Activated B cell treated with CpG ODN at 0.5 μM for 24 hours (primary cell): ENCODE measurements around the gene ALCAM. TPM values are rescaled to one million over a fixed set of nuclear protein-coding genes. Genes with fewer than 3 reads are reported as not detected.
A peak's percentile ranks its signal among the peaks of the same experiment; 100 is the strongest.

ENCODE experiments used
- ATAC-seq: fragments of 200-7000 bp; cut with Tn5 transposase; one replicate; pipeline ENCODE4 v1.10.0; 2021; ENCODE audit warnings: low read depth, mild to moderate bottlenecking, moderate library complexity
- CTCF ChIA-PET: fragments of 350-600 bp; sonication (Branson Sonifier 250); formaldehyde crosslinking; loops from one replicate; lab custom pipeline; 2021; ENCODE audit warnings: antibody characterized with exemption; lab: Charles Lee
- POLR2A ChIA-PET: fragments of 350-600 bp; sonication (Branson Sonifier 250); formaldehyde crosslinking; loops from one replicate; lab custom pipeline; 2021; ENCODE audit warnings: antibody characterized with exemption; lab: Charles Lee
- DNase-seq: peaks from one replicate; pipeline ENCODE4 v3.0.0; 2022
- H3K27ac Mint-ChIP-seq: one replicate; pipeline ENCODE4 v1.8.0; 2020; ENCODE audit warnings: mixed read lengths
- H3K27me3 Mint-ChIP-seq: one replicate; pipeline ENCODE4 v1.8.0; 2021; ENCODE audit warnings: mixed read lengths
- H3K36me3 Mint-ChIP-seq: one replicate; pipeline ENCODE4 v1.8.0; 2021; ENCODE audit warnings: low read depth, mixed read lengths
- H3K4me1 Mint-ChIP-seq: one replicate; pipeline ENCODE4 v1.8.0; 2021; ENCODE audit warnings: mixed read lengths
- H3K4me3 Mint-ChIP-seq: one replicate; pipeline ENCODE4 v1.8.0; 2020; ENCODE audit warnings: mild to moderate bottlenecking, mixed read lengths
- H3K9me3 Mint-ChIP-seq: one replicate; pipeline ENCODE4 v1.8.0; 2020; ENCODE audit warnings: mixed read lengths
- intact Hi-C: fragments of 100-400 bp; cut with micrococcal nuclease; formaldehyde crosslinking; loops from one replicate; pipeline ENCODE4 v1.15.1; 2024
- total RNA-seq: library from RNA; stranded (reverse); gene quantifications from 2 replicates; pipeline ENCODE4 v1.2.3, GENCODE V29; 2022
- TF ChIP-seq, protein P1 (sequence below): fragments of 200-600 bp; IDR thresholded peaks from one replicate; pipeline ENCODE4 v1.8.0; 2022; ENCODE audit warnings: antibody characterized with exemption, mild to moderate bottlenecking

Gene ALCAM
- total RNA-seq, 1 donor from 2014 or later: 28.5 TPM

DNA sequence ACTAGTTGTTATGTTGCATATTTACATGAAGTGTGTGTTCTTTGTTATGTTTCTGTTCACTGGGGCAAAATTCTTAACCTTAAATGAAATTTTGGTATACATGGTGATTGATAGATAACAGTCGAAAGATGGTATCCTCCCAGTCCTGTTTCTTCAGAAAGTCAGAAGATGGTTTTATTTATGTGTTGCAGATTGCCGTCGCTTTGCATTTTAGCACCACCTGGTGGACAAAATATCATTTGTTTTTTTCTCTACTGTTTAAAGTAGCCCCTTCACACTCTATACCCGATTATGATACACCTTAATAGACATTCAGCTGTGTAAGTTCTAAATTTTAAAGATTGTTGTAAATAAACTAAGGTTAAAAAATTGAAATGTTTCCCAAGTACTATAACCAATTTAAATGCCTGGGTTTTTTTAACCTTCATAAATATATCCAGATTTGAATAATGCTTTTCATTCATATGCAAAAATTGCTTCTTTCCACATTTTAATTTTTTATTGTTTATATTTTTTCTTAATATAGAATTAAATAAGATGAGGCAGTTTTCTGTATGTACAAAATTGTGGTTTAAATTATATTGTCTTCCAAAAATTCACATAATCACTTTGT is 152.2 kb downstream of the ALCAM start:
- Mint-ChIP-seq H3K27me3 (no peaks in the 10 kb centered on the region), H3K9me3 (no peaks in the 10 kb centered on the region), H3K4me3 (no peak overlapping the region), H3K4me1 (peaks cover 7% of the 10 kb centered on the region), H3K27ac (no peak overlapping the region), H3K36me3 (peaks cover 6% of the 10 kb centered on the region)
- ChIA-PET CTCF (interaction anchor here (1.0 to 2.6 kb wide), 8 partner anchors 8 to 1246 kb away, joined by 3 to 12 read pairs (median 6); no protein-coding TSS in a partner anchor), POLR2A (no interaction called here)
- no peak for DNase-seq
- ATAC-seq: peak; percentile 65
- TF ChIP-seq, protein P1, sequence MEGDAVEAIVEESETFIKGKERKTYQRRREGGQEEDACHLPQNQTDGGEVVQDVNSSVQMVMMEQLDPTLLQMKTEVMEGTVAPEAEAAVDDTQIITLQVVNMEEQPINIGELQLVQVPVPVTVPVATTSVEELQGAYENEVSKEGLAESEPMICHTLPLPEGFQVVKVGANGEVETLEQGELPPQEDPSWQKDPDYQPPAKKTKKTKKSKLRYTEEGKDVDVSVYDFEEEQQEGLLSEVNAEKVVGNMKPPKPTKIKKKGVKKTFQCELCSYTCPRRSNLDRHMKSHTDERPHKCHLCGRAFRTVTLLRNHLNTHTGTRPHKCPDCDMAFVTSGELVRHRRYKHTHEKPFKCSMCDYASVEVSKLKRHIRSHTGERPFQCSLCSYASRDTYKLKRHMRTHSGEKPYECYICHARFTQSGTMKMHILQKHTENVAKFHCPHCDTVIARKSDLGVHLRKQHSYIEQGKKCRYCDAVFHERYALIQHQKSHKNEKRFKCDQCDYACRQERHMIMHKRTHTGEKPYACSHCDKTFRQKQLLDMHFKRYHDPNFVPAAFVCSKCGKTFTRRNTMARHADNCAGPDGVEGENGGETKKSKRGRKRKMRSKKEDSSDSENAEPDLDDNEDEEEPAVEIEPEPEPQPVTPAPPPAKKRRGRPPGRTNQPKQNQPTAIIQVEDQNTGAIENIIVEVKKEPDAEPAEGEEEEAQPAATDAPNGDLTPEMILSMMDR: no peak
- intact Hi-C loops: loop anchor here (1.0 to 10.0 kb wide), 11 partner anchors 150 to 1724 kb away; partner anchors contain the start of gene ALCAM

DNA sequence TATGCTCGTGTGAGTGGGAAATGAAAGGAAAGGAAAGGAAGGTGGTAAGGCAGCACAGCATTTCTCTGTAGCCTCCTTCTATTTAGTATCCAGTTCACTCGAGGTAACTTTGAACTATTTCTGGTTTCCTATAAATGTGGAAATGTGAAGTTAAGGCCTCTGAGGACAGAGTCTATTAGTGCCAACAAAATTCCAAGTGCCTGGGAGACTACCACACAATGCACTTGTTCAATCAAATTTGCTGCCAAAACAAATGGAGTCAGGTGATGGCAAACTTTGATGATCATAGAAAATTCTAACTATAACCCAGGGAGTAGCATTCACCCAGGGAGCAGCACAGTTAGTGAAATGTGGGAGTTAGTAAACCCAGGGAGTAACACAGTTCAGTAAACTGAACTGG is 155.1 kb downstream of the ALCAM start:
- no peak for DNase-seq
- ChIA-PET POLR2A (no interaction called here), CTCF (no interaction called here)
- H3K36me3 Mint-ChIP-seq: peaks cover 27% of the 10 kb centered on the region
- no peaks in the 10 kb centered on the region for H3K27me3 Mint-ChIP-seq
- no peak overlapping the region for H3K4me3 Mint-ChIP-seq
- TF ChIP-seq, protein P1: no peak
- intact Hi-C loops: no loop called here
- H3K27ac Mint-ChIP-seq: no peak overlapping the region
- no peaks in the 10 kb centered on the region for H3K9me3 Mint-ChIP-seq
- H3K4me1 Mint-ChIP-seq: peaks cover 5% of the 10 kb centered on the region
- no peak for ATAC-seq

DNA sequence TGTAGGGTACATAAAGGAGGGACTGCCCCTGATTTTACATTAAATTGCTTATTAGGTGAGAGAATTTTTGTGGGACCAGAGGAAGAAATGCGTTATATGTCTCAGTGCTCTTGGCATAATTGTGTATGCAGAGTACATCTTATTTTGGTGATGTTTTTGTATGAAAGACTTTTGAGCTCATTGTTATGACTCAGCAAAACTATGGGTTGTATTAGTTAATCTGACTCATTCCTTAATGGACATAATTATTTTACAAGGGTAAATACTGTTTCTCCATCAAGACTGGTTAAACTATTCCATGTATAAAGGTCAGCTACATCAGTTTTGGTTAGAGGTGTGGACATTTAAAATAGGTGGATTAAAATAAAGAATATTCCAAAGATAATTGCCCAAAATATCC is 156.8 kb downstream of the ALCAM start:
- ATAC-seq: no peak
- peaks cover 35% of the 10 kb centered on the region for H3K36me3 Mint-ChIP-seq
- H3K27ac Mint-ChIP-seq: no peak overlapping the region
- no peak for DNase-seq
- H3K4me3 Mint-ChIP-seq: no peak overlapping the region
- no peaks in the 10 kb centered on the region for H3K27me3 Mint-ChIP-seq
- TF ChIP-seq, protein P1: no peak
- H3K9me3 Mint-ChIP-seq: no peaks in the 10 kb centered on the region
- intact Hi-C loops: no loop called here
- CTCF ChIA-PET: no interaction called here
- POLR2A ChIA-PET: no interaction called here
- peaks cover 5% of the 10 kb centered on the region for H3K4me1 Mint-ChIP-seq

DNA sequence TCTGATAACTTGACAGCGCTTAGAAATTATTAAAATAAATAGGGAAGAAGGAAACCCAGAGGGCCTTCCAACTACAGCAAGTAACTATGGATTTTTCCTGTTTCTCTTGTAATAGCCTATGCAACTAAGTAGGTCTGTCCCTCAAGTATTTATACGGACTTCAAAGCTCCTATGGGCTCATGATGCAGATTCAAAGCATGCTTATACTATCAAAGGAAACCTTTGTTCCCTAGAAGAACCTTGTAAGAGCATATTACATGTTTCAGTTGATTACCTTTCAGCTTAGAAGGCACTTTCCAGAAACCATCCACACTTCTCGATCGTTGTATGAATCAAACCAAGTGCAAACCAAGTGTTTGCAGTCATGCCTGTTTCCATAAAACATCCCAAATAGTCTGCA is 158.8 kb downstream of the ALCAM start:
- ATAC-seq: no peak

More for the DNA sequence above, 158.8 kb downstream of the ALCAM start:
- no peak overlapping the region for H3K4me3 Mint-ChIP-seq
- no peaks in the 10 kb centered on the region for H3K9me3 Mint-ChIP-seq
- H3K4me1 Mint-ChIP-seq: no peaks in the 10 kb centered on the region
- ChIA-PET POLR2A (no interaction called here), CTCF (interaction anchor here (2.6 kb wide), 1 partner anchor 7 kb away, joined by 12 read pairs; no protein-coding TSS in a partner anchor)
- H3K27me3 Mint-ChIP-seq: no peaks in the 10 kb centered on the region
- peaks cover 38% of the 10 kb centered on the region for H3K36me3 Mint-ChIP-seq
- no peak for DNase-seq
- intact Hi-C loops: no loop called here
- TF ChIP-seq, protein P1: no peak
- no peak overlapping the region for H3K27ac Mint-ChIP-seq
